GM23338 (cell line): ENCODE results near the gene PHYKPL.

Experiments
- CREB1 ChIP-seq: fragments of 250-450 bp; sonication (Bioruptor Pico); IDR thresholded peaks from 2 replicates; pipeline ENCODE4 v1.5.0; 2020; ENCODE audit warnings: low read depth, mild to moderate bottlenecking, moderate library complexity
- CTCF ChIP-seq, 2 experiments: fragments of 200-600 bp in 1 of 2; sonication (generic) in 1 of 2; conservative IDR thresholded peaks; 2 replicates each; pipeline versions ENCODE4 v1.5.1 to v1.6.1; 2016 to 2017; ENCODE audit warnings: antibody characterized with exemption in 2 of 2, low read depth in 2 of 2, mild to moderate bottlenecking in 2 of 2, moderate library complexity in 1 of 2
- EZH2 ChIP-seq: fragments of 200-600 bp; sonication (generic); IDR thresholded peaks from one replicate; pipeline ENCODE4 v1.8.0; 2017; ENCODE audit warnings: antibody characterized with exemption, mild to moderate bottlenecking, low read depth; ENCODE audit not compliant: unreplicated experiment
- EZH2phosphoT487 ChIP-seq: fragments of 200-600 bp; sonication (generic); IDR thresholded peaks from one replicate; pipeline ENCODE4 v1.8.1; 2018; ENCODE audit warnings: antibody characterized with exemption; ENCODE audit not compliant: unreplicated experiment
- JUNB ChIP-seq: IDR thresholded peaks from one replicate; pipeline ENCODE4 v1.6.1; 2016; ENCODE audit warnings: antibody characterized with exemption; ENCODE audit not compliant: unreplicated experiment
- POLR2AphosphoS5 ChIP-seq: IDR thresholded peaks from 2 replicates; pipeline ENCODE4 v1.6.1; 2016; ENCODE audit warnings: antibody characterized with exemption, low read depth
- ZNF331 ChIP-seq: fragments of 250-450 bp; sonication (Bioruptor Pico); IDR thresholded peaks from 2 replicates; pipeline ENCODE4 v1.5.0; 2020; ENCODE audit warnings: low read depth, mild to moderate bottlenecking, moderate library complexity
- TF ChIP-seq, protein P1 (sequence below): IDR thresholded peaks from 2 replicates; pipeline ENCODE4 v1.6.1; 2016; ENCODE audit warnings: antibody characterized with exemption

- TF ChIP-seq CTCF (conservative IDR thresholded peaks at IDR 0.05; ENCODE audit: low read depth in 2 of 2) (no peak), EZH2 (no peak), POLR2AphosphoS5 (no peak), EZH2phosphoT487 (no peak), ZNF331 (CRISPR knock-in tag) (no peak), CREB1 (CRISPR knock-in tag) (no peak), JUNB (no peak)
- TF ChIP-seq, protein P1, sequence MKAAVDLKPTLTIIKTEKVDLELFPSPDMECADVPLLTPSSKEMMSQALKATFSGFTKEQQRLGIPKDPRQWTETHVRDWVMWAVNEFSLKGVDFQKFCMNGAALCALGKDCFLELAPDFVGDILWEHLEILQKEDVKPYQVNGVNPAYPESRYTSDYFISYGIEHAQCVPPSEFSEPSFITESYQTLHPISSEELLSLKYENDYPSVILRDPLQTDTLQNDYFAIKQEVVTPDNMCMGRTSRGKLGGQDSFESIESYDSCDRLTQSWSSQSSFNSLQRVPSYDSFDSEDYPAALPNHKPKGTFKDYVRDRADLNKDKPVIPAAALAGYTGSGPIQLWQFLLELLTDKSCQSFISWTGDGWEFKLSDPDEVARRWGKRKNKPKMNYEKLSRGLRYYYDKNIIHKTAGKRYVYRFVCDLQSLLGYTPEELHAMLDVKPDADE: no peak
Measured at GRCh38 chr5:178238313-178238635, 5.7 kb upstream of the PHYKPL start.
